ENCODE results near the gene EMX2.

- no peak for TF ChIP-seq CTCF (conservative IDR thresholded peaks at IDR 0.05; ENCODE audit: low read depth in 2 of 2)
- TF ChIP-seq EZH2phosphoT487 (IDR thresholded peaks at IDR 0.05; ENCODE audit: unreplicated experiment), result peak; percentile 44
- TF ChIP-seq REST (IDR thresholded peaks at IDR 0.05; ENCODE audit: unreplicated experiment), result no peak
- TF ChIP-seq EZH2 (IDR thresholded peaks at IDR 0.05; ENCODE audit: low read depth, unreplicated experiment), result peak; percentile 48
Observed at GRCh38 chr10:117551330-117552155, 9.0 kb downstream of the EMX2 start.
